Chondrocyte (in vitro differentiated cells): ENCODE results near the gene BCL2. TPM values are rescaled to one million over a fixed set of nuclear protein-coding genes. Genes with fewer than 3 reads are reported as not detected.

Experiments
- DNase-seq: peaks from one replicate; pipeline ENCODE4 v3.0.0; 2021; ENCODE audit warnings: mixed read lengths, low spot score
- H3K27ac Mint-ChIP-seq: one replicate; pipeline ENCODE4 v1.8.0; 2021; ENCODE audit warnings: mild to moderate bottlenecking, moderate library complexity, mixed read lengths; ENCODE audit not compliant: unreplicated experiment
- H3K27me3 Mint-ChIP-seq: 2 replicates; pipeline ENCODE4 v1.8.0; 2021; ENCODE audit warnings: low read depth, mixed read lengths
- H3K36me3 Mint-ChIP-seq: 2 replicates; pipeline ENCODE4 v1.8.0; 2021; ENCODE audit warnings: low read depth, mixed read lengths
- H3K4me1 Mint-ChIP-seq: 2 replicates; pipeline ENCODE4 v1.8.0; 2021; ENCODE audit warnings: low read depth, mild to moderate bottlenecking, mixed read lengths
- H3K4me3 Mint-ChIP-seq: one replicate; pipeline ENCODE4 v1.8.0; 2021; ENCODE audit warnings: mild to moderate bottlenecking, moderate library complexity, mixed read lengths; ENCODE audit not compliant: unreplicated experiment
- H3K9me3 Mint-ChIP-seq: 2 replicates; pipeline ENCODE4 v1.8.0; 2021; ENCODE audit warnings: low read depth, mixed read lengths
- CTCF ChIP-seq: fragments of 200-600 bp; sonication (generic); IDR thresholded peaks from 2 replicates; pipeline ENCODE4 v1.5.0; 2021; ENCODE audit warnings: antibody characterized with exemption, mild to moderate bottlenecking, moderate library complexity
- total RNA-seq: library from RNA; stranded (reverse); gene quantifications from 3 replicates; pipeline ENCODE4 v1.2.1, GENCODE V29; 2021

The BCL2 gene
- total RNA-seq, 1 donor from 2014 or later = 8.6 TPM

GRCh38 chr18:63271148-63271547, 48.4 kb downstream of the BCL2 start:
- Mint-ChIP-seq H3K4me3 (no peak overlapping the region), H3K9me3 (no peaks in the 10 kb centered on the region), H3K36me3 (no peaks in the 10 kb centered on the region), H3K4me1 (no peaks in the 10 kb centered on the region), H3K27ac (no peak overlapping the region), H3K27me3 (no peaks in the 10 kb centered on the region)
- TF ChIP-seq CTCF = no peak
- no peak for DNase-seq

GRCh38 chr18:63267975-63268721, 51.4 kb downstream of the BCL2 start:
- H3K4me1 Mint-ChIP-seq = no peaks in the 10 kb centered on the region
- TF ChIP-seq CTCF = no peak
- no peak overlapping the region for H3K4me3 Mint-ChIP-seq
- H3K27ac Mint-ChIP-seq = no peak overlapping the region
- no peaks in the 10 kb centered on the region for H3K27me3 Mint-ChIP-seq
- no peaks in the 10 kb centered on the region for H3K9me3 Mint-ChIP-seq
- H3K36me3 Mint-ChIP-seq = no peaks in the 10 kb centered on the region
- no peak for DNase-seq

GRCh38 chr18:63266888-63267790, 52.4 kb downstream of the BCL2 start:
- Mint-ChIP-seq H3K4me3 (no peak overlapping the region), H3K9me3 (no peaks in the 10 kb centered on the region), H3K36me3 (no peaks in the 10 kb centered on the region), H3K27ac (no peak overlapping the region), H3K27me3 (no peaks in the 10 kb centered on the region), H3K4me1 (peaks cover 9% of the 10 kb centered on the region)
- TF ChIP-seq CTCF = no peak
- no peak for DNase-seq

- no peak overlapping the region for H3K4me3 Mint-ChIP-seq
- H3K27me3 Mint-ChIP-seq = no peaks in the 10 kb centered on the region
- peaks cover 4% of the 10 kb centered on the region for H3K9me3 Mint-ChIP-seq
- DNase-seq = no peak
- no peak overlapping the region for H3K27ac Mint-ChIP-seq
- H3K36me3 Mint-ChIP-seq = no peaks in the 10 kb centered on the region
- TF ChIP-seq CTCF = no peak
- H3K4me1 Mint-ChIP-seq = peaks cover 10% of the 10 kb centered on the region
Measured at GRCh38 chr18:63265326-63265725, 54.2 kb downstream of the BCL2 start.

GRCh38 chr18:63264871-63265270, 54.7 kb downstream of the BCL2 start:
- no peaks in the 10 kb centered on the region for H3K36me3 Mint-ChIP-seq
- DNase-seq = no peak
- TF ChIP-seq CTCF = no peak
- H3K9me3 Mint-ChIP-seq = peaks cover 4% of the 10 kb centered on the region
- no peak overlapping the region for H3K4me3 Mint-ChIP-seq
- H3K27me3 Mint-ChIP-seq = no peaks in the 10 kb centered on the region
- H3K27ac Mint-ChIP-seq = no peak overlapping the region
- peaks cover 10% of the 10 kb centered on the region for H3K4me1 Mint-ChIP-seq
